Head of caudate nucleus (tissue), 42 donors: ENCODE measurements around the gene TMEM270.
"Not testable (repeated sequence)": the region's sequence is repeated elsewhere in the genome, so short reads cannot be mapped to it uniquely, and the experiment has no call there.

Experiments used
- DNase-seq, 42 donors: peaks; one replicate each; pipeline versions ENCODE4 v3.0.0 to v3.0.0-alpha.2; 2020 to 2021; ENCODE audit warnings: mixed read lengths in 7 of 42
- intact Hi-C: fragments of 100-400 bp; cut with DNase I; formaldehyde crosslinking; loops from one replicate; pipeline ENCODE4 v1.15.0; 2022

The TMEM270 gene

GRCh38 chr7:73860859-73861258, at the start of gene TMEM270:
TSS of gene TMEM270 (plus strand) at chr7:73861159. CDS start at chr7:73861195, 36 bp downstream.
- intact Hi-C loops: no loop called here
- no peak for DNase-seq

GRCh38 chr7:73811760-73812168, 49.2 kb upstream of the TMEM270 start:
- peak in 30 of 42 donors; percentile 16 to 76 (median 38) for DNase-seq
- intact Hi-C loops: no loop called here

GRCh38 chr7:73812996-73813395, 48.0 kb upstream of the TMEM270 start:
- intact Hi-C loops: no loop called here
- peak in 1 of 42 donors; percentile 6 for DNase-seq

GRCh38 chr7:73815436-73815835, 45.5 kb upstream of the TMEM270 start:
- intact Hi-C loops: no loop called here
- DNase-seq: no peak

- intact Hi-C loops: no loop called here
- peak in 1 of 42 donors; percentile 2 for DNase-seq
Observed at GRCh38 chr7:73817121-73817520, 43.8 kb upstream of the TMEM270 start.

- intact Hi-C loops: no loop called here
- DNase-seq: peak in 1 of 42 donors; percentile 9
Observed at GRCh38 chr7:73820013-73820412, 40.9 kb upstream of the TMEM270 start.

GRCh38 chr7:73821597-73822285, 39.2 kb upstream of the TMEM270 start:
- intact Hi-C loops, DNase-seq: not testable (repeated sequence)

- intact Hi-C loops: no loop called here
- no peak for DNase-seq
Observed at GRCh38 chr7:73822319-73823173, 38.4 kb upstream of the TMEM270 start.

GRCh38 chr7:73823257-73823656, 37.7 kb upstream of the TMEM270 start:
- intact Hi-C loops: no loop called here
- no peak for DNase-seq

GRCh38 chr7:73823873-73824592, 36.9 kb upstream of the TMEM270 start:
- intact Hi-C loops: no loop called here
- DNase-seq: no peak

GRCh38 chr7:73824986-73825385, 36.0 kb upstream of the TMEM270 start:
- intact Hi-C loops: no loop called here
- DNase-seq: no peak

- intact Hi-C loops: no loop called here
- no peak for DNase-seq
Observed at GRCh38 chr7:73827567-73828106, 33.3 kb upstream of the TMEM270 start.

GRCh38 chr7:73828107-73828803, 32.7 kb upstream of the TMEM270 start:
- intact Hi-C loops: no loop called here
- DNase-seq: no peak

- DNase-seq: peak in 1 of 42 donors; percentile 1
- intact Hi-C loops: no loop called here
Observed at GRCh38 chr7:73828972-73829371, 32.0 kb upstream of the TMEM270 start.

GRCh38 chr7:73829505-73829904, 31.5 kb upstream of the TMEM270 start:
- intact Hi-C loops: no loop called here
- peak in 1 of 42 donors; percentile 4 for DNase-seq

GRCh38 chr7:73829921-73830680, 30.9 kb upstream of the TMEM270 start:
- DNase-seq: no peak
- intact Hi-C loops: no loop called here

- intact Hi-C loops: no loop called here
- DNase-seq: no peak
Observed at GRCh38 chr7:73830681-73831583, 30.0 kb upstream of the TMEM270 start, which contains the start of gene CLDN4. TSS of gene CLDN4 (plus strand) at chr7:73830996. CDS start at chr7:73831202, 206 bp downstream.
